ENCODE data around the gene PIN1.
"Not testable (repeated sequence)": the region's sequence is repeated elsewhere in the genome, so short reads cannot be mapped to it uniquely, and the experiment has no call there.

The PIN1 gene

GRCh38 chr19:9818734-9819595 lies 16.2 kb upstream of the PIN1 start, which contains the start of gene FBXL12:
TSS of gene FBXL12 (minus strand) at chr19:9819079. CDS start at chr19:9818813, 266 bp downstream.
- DNase-seq, result peak; percentile 98

- DNase-seq, result no peak
These were observed 15.6 kb upstream of the PIN1 start for GRCh38 chr19:9819596-9819909.

- DNase-seq, result not testable (repeated sequence)
These were observed 15.1 kb upstream of the PIN1 start for GRCh38 chr19:9820034-9820433.

- no peak for DNase-seq
These were observed 11.3 kb upstream of the PIN1 start for GRCh38 chr19:9823816-9824215.

GRCh38 chr19:9827289-9828238 lies 7.6 kb upstream of the PIN1 start, which contains the start of gene UBL5:
TSS of gene UBL5 (plus strand) at chr19:9827918. CDS start at chr19:9828338, 420 bp downstream.
- peak; percentile 40 for DNase-seq

GRCh38 chr19:9828551-9829063 lies 6.5 kb upstream of the PIN1 start:
- no peak for DNase-seq

- no peak for DNase-seq
These were observed 802 bp upstream of the PIN1 start for GRCh38 chr19:9834307-9834725.

GRCh38 chr19:9835507-9835949 lies 410 bp downstream of the PIN1 start:
- DNase-seq, result no peak

GRCh38 chr19:9836021-9836420 lies 903 bp downstream of the PIN1 start:
- no peak for DNase-seq

GRCh38 chr19:9838324-9838723 lies 3.2 kb downstream of the PIN1 start:
- DNase-seq, result no peak

- no peak for DNase-seq
These were observed 4.3 kb downstream of the PIN1 start for GRCh38 chr19:9839415-9839814.

GRCh38 chr19:9842834-9843625 lies 7.9 kb downstream of the PIN1 start:
- DNase-seq, result no peak

GRCh38 chr19:9843626-9844273 lies 8.6 kb downstream of the PIN1 start:
- DNase-seq, result not testable (repeated sequence)

GRCh38 chr19:9847087-9847671 lies 12.1 kb downstream of the PIN1 start:
- DNase-seq, result no peak

GRCh38 chr19:9848060-9848459 lies 12.9 kb downstream of the PIN1 start:
- DNase-seq, result no peak

GRCh38 chr19:9848762-9849161 lies 13.6 kb downstream of the PIN1 start:
- no peak for DNase-seq

- DNase-seq, result no peak
These were observed 14.7 kb downstream of the PIN1 start for GRCh38 chr19:9849791-9850190.

- DNase-seq, result no peak
These were observed 15.3 kb downstream of the PIN1 start for GRCh38 chr19:9850235-9850959.

- no peak for DNase-seq
These were observed 19.2 kb downstream of the PIN1 start for GRCh38 chr19:9854282-9854846.

GRCh38 chr19:9856609-9857008 lies 21.5 kb downstream of the PIN1 start:
- DNase-seq, result no peak
